SK-N-SH (cell line): ENCODE measurements around the gene AMN1. TPM values are rescaled to one million over a fixed set of nuclear protein-coding genes. Genes with fewer than 3 reads are reported as not detected.

ENCODE experiments used
- CTCF ChIA-PET: fragments of 300-600, 350-600 bp; formaldehyde crosslinking; extraction: SDS; loops from one replicate; lab custom pipeline; 2021; lab: Yijun Ruan, JAX
- POLR2A ChIA-PET: fragments of 350-600 bp; sonication (Branson Sonifier 250); formaldehyde crosslinking; extraction: SDS; loops from one replicate; lab custom pipeline; 2020; ENCODE audit warnings: antibody characterized with exemption, inconsistent platforms; lab: Yijun Ruan, JAX
- DNase-seq: peaks from one replicate; pipeline ENCODE4 v3.0.0; 2012
- H2AFZ ChIP-seq: fragments of 200-600 bp; sonication (generic); 2 replicates; pipeline ENCODE4 v1.8.1; 2016; ENCODE audit warnings: antibody characterized with exemption, mild to moderate bottlenecking, low read depth
- H3F3A ChIP-seq: fragments of 200-600 bp; sonication (generic); replicated peaks from 2 replicates; pipeline ENCODE3; 2016; ENCODE audit warnings: antibody characterized with exemption, mild to moderate bottlenecking; ENCODE audit not compliant: insufficient read depth
- H3K27ac ChIP-seq, 2 experiments: fragments of 200-500 bp in 1 of 2; fragments of 200-600 bp in 1 of 2; sonication (Bioruptor generic) in 1 of 2; sonication (generic), shearing (Covaris generic) in 1 of 2; 2 replicates each; pipeline versions ENCODE4 v1.5.1 to v1.6.1; 2014 to 2016; ENCODE audit warnings: low read depth in 2 of 2, inconsistent platforms in 1 of 2, low read length in 1 of 2, mild to moderate bottlenecking in 1 of 2, mixed read lengths in 1 of 2
- H3K27me3 ChIP-seq: fragments of 200-600 bp; sonication (generic), shearing (Covaris generic); 2 replicates; pipeline ENCODE4 v1.6.1; 2016; ENCODE audit warnings: mixed run types; ENCODE audit not compliant: insufficient read depth
- H3K36me3 ChIP-seq, 2 experiments: fragments of 200-500 bp in 1 of 2; fragments of 200-600 bp in 1 of 2; sonication (Bioruptor generic) in 1 of 2; sonication (generic) in 1 of 2; replicated peaks in 1 of 2; 2 replicates each; pipeline versions ENCODE3 to v1.5.1; 2014 to 2016; ENCODE audit warnings: low read length in 1 of 2, mild to moderate bottlenecking in 1 of 2; ENCODE audit not compliant: insufficient read depth in 2 of 2, control insufficient read depth in 1 of 2
- H3K4me1 ChIP-seq, 2 experiments: fragments of 200-500 bp in 1 of 2; fragments of 200-600 bp in 1 of 2; sonication (Bioruptor generic) in 1 of 2; sonication (generic), shearing (Covaris generic) in 1 of 2; 2 replicates each; pipeline versions ENCODE4 v1.5.1 to v1.6.1; 2014 to 2016; ENCODE audit warnings: low read depth in 1 of 2, low read length in 1 of 2, mixed run types in 1 of 2; ENCODE audit not compliant: insufficient read depth in 2 of 2, control insufficient read depth in 1 of 2
- H3K4me2 ChIP-seq: fragments of 200-600 bp; sonication (generic), shearing (Covaris generic); 2 replicates; pipeline ENCODE4 v1.6.1; 2017; ENCODE audit warnings: mixed run types
- H3K4me3 ChIP-seq, 2 experiments: fragments of 200-500 bp in 1 of 2; fragments of 200-600 bp in 1 of 2; sonication (Bioruptor generic) in 1 of 2; sonication (generic), shearing (Covaris generic) in 1 of 2; 2 replicates each; pipeline versions ENCODE4 v1.5.1 to v1.8.1; 2014 to 2016; ENCODE audit warnings: low read depth in 2 of 2, inconsistent platforms in 1 of 2, low read length in 1 of 2, mild to moderate bottlenecking in 1 of 2, mixed read lengths in 1 of 2, moderate library complexity in 1 of 2
- H3K79me2 ChIP-seq: fragments of 200-600 bp; sonication (generic); 2 replicates; pipeline ENCODE4 v1.8.1; 2017; ENCODE audit warnings: mild to moderate bottlenecking; ENCODE audit not compliant: insufficient read depth
- H3K9ac ChIP-seq: fragments of 200-600 bp; sonication (generic); 2 replicates; pipeline ENCODE4 v1.6.1; 2017; ENCODE audit warnings: mixed run types
- H3K9me2 ChIP-seq: fragments of 200-600 bp; sonication (generic); 2 replicates; pipeline ENCODE4 v1.6.1; 2017; ENCODE audit warnings: mixed run types
- H3K9me3 ChIP-seq: fragments of 200-600 bp; sonication (generic); 2 replicates; pipeline ENCODE4 v1.6.1; 2017; ENCODE audit warnings: mixed run types, mild to moderate bottlenecking, moderate library complexity
- H4K20me1 ChIP-seq: fragments of 200-600 bp; sonication (generic); 2 replicates; pipeline ENCODE4 v1.6.1; 2017; ENCODE audit warnings: mild to moderate bottlenecking, mixed run types; ENCODE audit not compliant: insufficient read depth
- EP300 ChIP-seq, 2 experiments: IDR thresholded peaks; 2 replicates each; pipeline versions ENCODE4 v1.4.0 to v1.6.1; 2012; ENCODE audit warnings: borderline replicate concordance in 1 of 2, low read depth in 1 of 2, low read length in 1 of 2
- FOXJ3 ChIP-seq: sonication (generic); formaldehyde crosslinking; IDR thresholded peaks from 2 replicates; pipeline ENCODE4 v1.5.1; 2020; ENCODE audit warnings: mild to moderate bottlenecking, missing genetic modification reagents
- FOXM1 ChIP-seq: IDR thresholded peaks from 2 replicates; pipeline ENCODE4 v1.4.0; 2012; ENCODE audit warnings: low read depth, mild to moderate bottlenecking
- GABPA ChIP-seq: IDR thresholded peaks from 2 replicates; pipeline ENCODE4 v1.4.0; 2012; ENCODE audit warnings: low read depth, mild to moderate bottlenecking
- GATA2 ChIP-seq: sonication (generic); formaldehyde crosslinking; IDR thresholded peaks from 2 replicates; pipeline ENCODE4 v1.5.0; 2020; ENCODE audit warnings: mild to moderate bottlenecking, missing genetic modification reagents
- IRF3 ChIP-seq: fragments of 150-350 bp; IDR thresholded peaks from 2 replicates; pipeline ENCODE4 v1.6.1; 2016; ENCODE audit warnings: mild to moderate bottlenecking, low read depth, low read length
- JUND ChIP-seq: IDR thresholded peaks from 2 replicates; pipeline ENCODE4 v1.4.0; 2012
- MAX ChIP-seq: IDR thresholded peaks from 2 replicates; pipeline ENCODE4 v1.4.0; 2012; ENCODE audit warnings: low read depth
- MEF2A ChIP-seq: IDR thresholded peaks from 2 replicates; pipeline ENCODE4 v1.4.0; 2012; ENCODE audit warnings: low read depth, borderline replicate concordance
- NFIC ChIP-seq: IDR thresholded peaks from 2 replicates; pipeline ENCODE4 v1.4.0; 2012; ENCODE audit warnings: borderline replicate concordance
- NRF1 ChIP-seq: IDR thresholded peaks from 2 replicates; pipeline ENCODE4 v1.6.1; 2012; ENCODE audit warnings: low read depth, mild to moderate bottlenecking, low read length
- POLR2AphosphoS5 ChIP-seq: IDR thresholded peaks from 2 replicates; pipeline ENCODE4 v1.6.1; 2012; ENCODE audit warnings: low read depth, low read length
- RFX5 ChIP-seq: IDR thresholded peaks from 2 replicates; pipeline ENCODE4 v1.6.1; 2012; ENCODE audit warnings: mild to moderate bottlenecking, improper control_type of control experiment, low read length
- RXRA ChIP-seq: IDR thresholded peaks from 2 replicates; pipeline ENCODE4 v1.4.0; 2012; ENCODE audit warnings: low read depth, mild to moderate bottlenecking, borderline replicate concordance
- SIN3A ChIP-seq: IDR thresholded peaks from 2 replicates; pipeline ENCODE4 v1.6.1; 2012; ENCODE audit warnings: low read depth, mild to moderate bottlenecking, low read length, moderate library complexity, borderline replicate concordance
- TAF1 ChIP-seq: IDR thresholded peaks from 2 replicates; pipeline ENCODE4 v1.6.1; 2012; ENCODE audit warnings: low read depth, mild to moderate bottlenecking, low read length, moderate library complexity, borderline replicate concordance
- ZBTB33 ChIP-seq: IDR thresholded peaks from 2 replicates; pipeline ENCODE4 v1.4.0; 2012; ENCODE audit warnings: low read depth, borderline replicate concordance
- WGBS: methylation state at CpG from one replicate; pipeline ENCODE4 v1.1.6; 2017; ENCODE audit warnings: low lambda C conversion rate; 5-methylcytosine and 5-hydroxymethylcytosine counted together
- polyA plus RNA-seq, 3 experiments: library from polyadenylated mRNA; depleted of rRNA; stranded (reverse); fragments of >200 nt; gene quantifications; 2 replicates each; pipeline ENCODE4 v1.2.3, GENCODE V29; 2012

Gene AMN1
- polyA plus RNA-seq, 1 of the 3 experiments (the other 2 are of a cell fraction): 8.6 TPM

- H4K20me1 ChIP-seq: no peaks in the 10 kb centered on the region
- no peak for DNase-seq
- H3K4me3 ChIP-seq: no peak overlapping the region
- no peaks in the 10 kb centered on the region for H3K79me2 ChIP-seq
- H3K27ac ChIP-seq: no peak overlapping the region
- H3F3A ChIP-seq: peaks cover 3% of the 10 kb centered on the region
- no peak overlapping the region for H3K4me2 ChIP-seq
- TF ChIP-seq ZBTB33: no peak
- no peak for TF ChIP-seq GATA2 (CRISPR knock-in tag)
- TF ChIP-seq MAX: no peak
- no peak for TF ChIP-seq GABPA
- ChIA-PET CTCF (interaction anchor here (0.7 to 1.2 kb wide), 3 partner anchors 148 to 341 kb away, joined by 3 read pairs; no protein-coding TSS in a partner anchor), POLR2A (no interaction called here)
- H3K27me3 ChIP-seq: no peaks in the 10 kb centered on the region
- H3K9me3 ChIP-seq: peaks cover 8% of the 10 kb centered on the region; the same call in 1 of the 2 replicates
- H3K9me2 ChIP-seq: no peaks in the 10 kb centered on the region
- no peak overlapping the region for H2AFZ ChIP-seq
- no peak overlapping the region for H3K9ac ChIP-seq
- no peaks in the 10 kb centered on the region for H3K4me1 ChIP-seq
- H3K36me3 ChIP-seq: peaks cover 0 to 34% of the 10 kb centered on the region in 2 experiments
Measured at GRCh38 chr12:31669020-31669419, 59.8 kb downstream of the AMN1 start.

- Histone ChIP-seq H3K9me3 (peaks cover 4% of the 10 kb centered on the region; the same call in 1 of the 2 replicates), H3K36me3 (peaks cover 0 to 17% of the 10 kb centered on the region in 2 experiments), H2AFZ (no peak overlapping the region), H3K9ac (no peak overlapping the region), H3K27ac (no peak overlapping the region), H4K20me1 (no peaks in the 10 kb centered on the region), H3K79me2 (no peaks in the 10 kb centered on the region), H3K27me3 (no peaks in the 10 kb centered on the region), H3K4me3 (no peak overlapping the region), H3K9me2 (no peaks in the 10 kb centered on the region), H3K4me2 (no peak overlapping the region), H3F3A (peaks cover 8% of the 10 kb centered on the region), H3K4me1 (0 out of 4 replicates have a peak, but pooled peaks cover 0 to 4% of the 10 kb centered on the region in 2 experiments)
- ChIA-PET POLR2A (no interaction called here), CTCF (no interaction called here)
- TF ChIP-seq GABPA (no peak), ZBTB33 (no peak), TAF1 (no peak), FOXJ3 (CRISPR knock-in tag) (no peak), SIN3A (no peak), MEF2A (no peak), FOXM1 (no peak), JUND (no peak), NFIC (no peak), IRF3 (no peak), RFX5 (no peak), POLR2AphosphoS5 (no peak), NRF1 (no peak), RXRA (no peak), EP300 (IDR thresholded peaks at IDR 0.05; ENCODE audit: borderline replicate concordance in 1 of 2, low read depth in 1 of 2, low read length in 1 of 2) (no peak)
- no peak for DNase-seq
- WGBS: 70% methylated on average over 6 of the region's 6 CpGs
Measured at GRCh38 chr12:31664038-31664437, 64.8 kb downstream of the AMN1 start.
